T-helper 1 cell treated with Interleukin-12 subunit alpha and Interleukin-12 subunit beta and Interleukin-4 antibody, amounts not matched to agents 30 μg/mL and 1 μg/mL, for 36 hours (primary cell): ENCODE measurements around the gene PCSK6.
A peak's percentile ranks its signal among the peaks of the same experiment; 100 is the strongest.

Source experiments
- H3K27ac Mint-ChIP-seq: one replicate; pipeline ENCODE4 v1.8.0; 2021; ENCODE audit warnings: mild to moderate bottlenecking, mixed read lengths
- H3K27me3 Mint-ChIP-seq: one replicate; pipeline ENCODE4 v1.8.0; 2021; ENCODE audit warnings: low read depth, mixed read lengths
- H3K36me3 Mint-ChIP-seq: one replicate; pipeline ENCODE4 v1.8.0; 2021; ENCODE audit warnings: low read depth, mixed read lengths
- H3K4me1 Mint-ChIP-seq: one replicate; pipeline ENCODE4 v1.8.0; 2021; ENCODE audit warnings: low read depth, mixed read lengths
- H3K4me3 Mint-ChIP-seq: one replicate; pipeline ENCODE4 v1.8.0; 2021; ENCODE audit warnings: mild to moderate bottlenecking, moderate library complexity, mixed read lengths
- H3K9me3 Mint-ChIP-seq: one replicate; pipeline ENCODE4 v1.8.0; 2021; ENCODE audit warnings: mixed read lengths

Gene PCSK6

DNA sequence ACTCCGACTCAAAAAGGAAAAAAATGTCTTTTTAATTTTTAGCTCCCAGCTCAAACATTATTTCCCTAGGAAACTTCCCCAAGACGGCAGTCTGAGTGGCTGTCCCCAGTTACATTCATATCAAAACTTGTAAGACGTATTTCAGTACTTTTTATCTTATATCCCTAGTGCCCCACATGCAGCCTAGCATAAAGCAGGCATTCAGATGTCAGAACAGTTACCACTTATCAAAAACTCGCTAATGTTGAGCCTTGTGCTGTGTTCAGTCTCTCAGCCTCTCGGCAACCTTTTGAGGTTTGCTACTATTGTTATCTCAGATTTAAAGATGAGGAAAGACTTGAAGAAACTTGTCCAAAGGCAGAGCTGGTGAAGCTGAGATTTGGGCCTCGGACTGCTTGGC is 205.6 kb downstream of the PCSK6 start:
- H3K27me3 Mint-ChIP-seq, result no peaks in the 10 kb centered on the region
- peaks cover 14% of the 10 kb centered on the region for H3K4me1 Mint-ChIP-seq
- no peaks in the 10 kb centered on the region for H3K9me3 Mint-ChIP-seq
- no peak overlapping the region for H3K27ac Mint-ChIP-seq
- H3K4me3 Mint-ChIP-seq, result no peak overlapping the region
- peaks cover 65% of the 10 kb centered on the region for H3K36me3 Mint-ChIP-seq

DNA sequence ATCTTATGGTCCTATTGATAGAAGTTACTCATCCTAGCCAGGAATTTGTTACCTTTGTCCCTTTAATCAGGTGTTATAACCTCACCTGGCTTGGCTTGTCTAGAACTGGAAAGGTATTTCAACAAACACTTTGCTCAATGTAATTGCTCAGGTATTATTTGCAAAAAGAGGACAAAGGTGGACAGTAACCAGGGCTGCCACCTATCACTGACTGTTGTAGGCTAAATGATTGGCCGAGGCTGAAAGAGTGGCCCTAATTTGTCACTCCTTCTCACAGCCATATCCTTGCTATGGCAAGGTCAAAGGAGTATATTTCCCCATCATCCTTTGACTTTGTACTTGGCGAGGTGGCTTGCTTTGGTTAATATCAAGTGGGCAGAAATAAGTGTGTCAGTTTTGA is 209.5 kb downstream of the PCSK6 start:
- Mint-ChIP-seq H3K36me3 (peaks cover 38% of the 10 kb centered on the region), H3K4me3 (no peak overlapping the region), H3K27ac (no peak overlapping the region), H3K4me1 (peaks cover 18% of the 10 kb centered on the region), H3K27me3 (no peaks in the 10 kb centered on the region), H3K9me3 (no peaks in the 10 kb centered on the region)

DNA sequence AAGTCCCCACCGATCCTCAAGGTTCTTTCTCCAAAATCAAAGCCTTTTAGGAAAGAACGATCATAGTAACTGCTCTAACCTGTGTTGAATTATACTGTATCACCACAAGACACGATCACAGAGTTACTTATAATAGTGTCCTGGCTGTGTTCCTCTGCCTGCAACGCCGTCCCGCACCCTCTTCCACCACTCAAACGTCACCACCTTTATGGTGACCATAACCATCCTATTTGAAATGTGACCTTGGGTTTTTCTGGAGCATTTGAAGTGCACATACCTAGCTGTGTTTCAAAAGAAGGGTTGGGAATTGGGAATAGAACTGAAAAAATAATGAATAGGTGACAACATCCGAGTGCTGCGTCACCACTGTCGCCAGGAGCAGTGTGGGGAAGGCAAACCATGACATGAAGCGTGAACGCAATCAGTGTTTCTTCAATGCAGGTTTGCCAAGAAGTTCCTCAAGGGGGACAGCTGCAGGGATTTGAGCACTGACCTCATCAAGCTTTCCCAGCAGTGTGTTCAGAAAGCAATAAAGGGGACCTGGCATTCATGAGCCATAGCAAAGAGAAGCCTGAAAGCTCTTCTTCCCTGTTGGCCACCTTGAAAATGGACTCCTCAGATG is 211.5 kb downstream of the PCSK6 start:
- H3K9me3 Mint-ChIP-seq, result no peaks in the 10 kb centered on the region
- peak overlapping the region; percentile 82 for H3K4me3 Mint-ChIP-seq
- no peaks in the 10 kb centered on the region for H3K27me3 Mint-ChIP-seq
- peaks cover 49% of the 10 kb centered on the region for H3K36me3 Mint-ChIP-seq
- peak overlapping the region; percentile 80 for H3K27ac Mint-ChIP-seq
- H3K4me1 Mint-ChIP-seq, result peaks cover 32% of the 10 kb centered on the region

DNA sequence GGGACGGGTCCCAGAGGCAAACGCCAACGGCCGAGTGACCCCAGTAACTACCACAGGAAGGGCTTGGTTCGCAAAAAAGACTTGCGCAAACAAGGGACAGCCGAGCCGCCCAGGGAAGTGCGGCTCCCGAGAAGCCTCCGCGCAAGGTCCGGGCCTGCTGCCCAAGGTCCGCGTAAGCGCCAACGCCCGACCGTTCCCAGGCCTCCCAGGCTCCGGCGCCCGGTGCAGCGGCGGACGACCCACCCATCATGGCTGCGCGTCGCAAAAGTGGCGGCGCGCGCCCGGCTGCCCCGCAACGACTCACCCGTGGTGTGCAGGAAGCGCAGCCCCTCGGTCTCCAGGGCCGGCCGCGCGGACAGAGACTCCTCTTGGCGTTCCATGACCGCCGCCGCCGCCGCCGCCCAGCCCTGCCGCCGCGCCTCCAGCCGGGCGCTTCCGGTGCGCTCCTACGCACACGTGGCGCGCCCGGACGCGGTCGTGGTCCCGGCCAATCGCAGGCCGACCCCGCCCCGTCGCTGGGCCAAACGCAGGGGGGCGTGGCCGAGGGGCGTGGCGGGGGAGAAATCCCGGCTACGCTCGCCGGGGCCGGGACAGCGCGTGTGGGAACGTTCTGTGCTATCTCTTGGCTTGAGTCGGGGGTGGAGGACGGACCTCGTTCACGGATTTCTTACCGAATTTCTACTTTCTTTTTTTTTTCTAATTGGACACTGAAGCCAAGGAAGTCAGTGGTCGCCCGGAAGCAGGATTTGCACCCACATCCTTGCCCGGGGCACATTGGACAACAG is 212.3 kb downstream of the PCSK6 start, which contains the start of gene SELENOS:
Gene SELENOS (minus strand): TSS at position 448 of the 785 bp plus-strand sequence. CDS start 68 bp downstream, at position 380.
- H3K36me3 Mint-ChIP-seq, result peaks cover 48% of the 10 kb centered on the region
- no peaks in the 10 kb centered on the region for H3K27me3 Mint-ChIP-seq
- peaks cover 32% of the 10 kb centered on the region for H3K4me1 Mint-ChIP-seq
- peak within 1 kb of the TSS; percentile 99 for H3K4me3 Mint-ChIP-seq
- no peaks in the 10 kb centered on the region for H3K9me3 Mint-ChIP-seq
- peak within 1 kb of the TSS; percentile 94 for H3K27ac Mint-ChIP-seq

DNA sequence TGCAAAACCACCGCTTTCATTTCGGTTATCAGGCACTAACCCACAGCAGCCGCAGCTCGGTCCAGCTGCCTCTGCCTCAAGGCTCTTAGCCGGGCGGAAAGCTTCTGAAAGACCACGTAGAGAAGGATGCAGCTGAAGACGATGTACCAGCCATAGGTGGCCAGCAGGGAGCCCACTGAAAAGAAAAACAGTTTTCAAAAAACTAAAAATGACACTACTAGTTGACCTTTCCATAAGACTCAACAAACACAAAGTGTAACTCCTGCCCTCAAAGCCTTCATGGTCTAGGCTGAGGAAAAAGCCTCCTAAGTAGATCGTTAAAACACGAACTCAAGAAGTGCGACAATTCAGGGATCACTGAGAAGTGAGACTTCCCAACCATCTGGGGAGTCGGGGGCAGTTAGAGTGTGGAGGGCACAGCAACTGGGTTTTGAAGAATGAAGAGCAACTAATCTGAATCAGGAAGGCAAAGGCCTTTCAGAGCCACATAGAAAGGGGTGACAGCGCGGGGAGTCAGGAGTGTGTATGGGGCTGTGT is 212.9 kb downstream of the PCSK6 start:
- Mint-ChIP-seq H3K4me1 (peaks cover 32% of the 10 kb centered on the region), H3K36me3 (peaks cover 44% of the 10 kb centered on the region), H3K27ac (peak overlapping the region; percentile 94), H3K9me3 (no peaks in the 10 kb centered on the region), H3K27me3 (no peaks in the 10 kb centered on the region), H3K4me3 (peak overlapping the region; percentile 99)

DNA sequence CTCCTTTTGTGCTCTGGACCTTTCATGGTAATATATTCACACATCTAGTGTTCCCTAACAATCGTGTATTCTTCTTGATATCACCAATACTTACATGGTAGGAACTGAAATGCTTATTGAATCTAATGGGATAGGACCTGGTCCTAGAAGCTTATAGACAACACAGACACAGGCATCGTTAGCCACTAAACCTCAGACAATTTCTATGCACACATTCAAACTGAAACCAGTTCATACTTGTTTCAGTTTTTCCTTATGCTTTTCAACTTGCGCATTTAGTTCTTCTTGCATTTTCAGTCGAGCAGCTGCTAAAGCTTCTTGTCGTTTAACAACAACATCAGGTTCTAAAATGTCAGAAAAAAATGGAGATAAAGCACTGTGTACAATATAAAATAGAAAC is 214.5 kb downstream of the PCSK6 start:
- Mint-ChIP-seq H3K27ac (peak overlapping the region; percentile 57), H3K9me3 (no peaks in the 10 kb centered on the region), H3K4me3 (peak overlapping the region; percentile 99), H3K27me3 (no peaks in the 10 kb centered on the region), H3K36me3 (peaks cover 43% of the 10 kb centered on the region), H3K4me1 (peaks cover 32% of the 10 kb centered on the region)

DNA sequence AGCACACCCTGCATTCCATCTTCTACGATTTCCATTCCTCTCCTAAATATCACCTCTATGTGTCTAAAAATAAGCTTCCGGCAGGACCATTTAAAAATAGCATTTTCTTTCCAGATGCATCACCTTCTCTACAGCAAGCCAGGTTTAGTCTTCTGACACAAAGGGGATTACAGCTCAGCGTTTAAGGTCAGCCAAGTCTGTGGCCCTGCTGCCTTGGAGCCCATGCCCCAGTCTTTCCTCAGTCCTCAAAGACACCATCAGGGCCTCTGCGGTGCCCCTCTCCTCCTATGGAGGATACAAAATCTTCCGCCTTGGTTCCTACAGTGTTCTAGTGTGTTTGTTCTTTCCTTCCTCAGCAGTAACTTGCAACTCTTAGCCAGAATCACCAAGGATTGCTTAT is 216.0 kb downstream of the PCSK6 start:
- Mint-ChIP-seq H3K27me3 (no peaks in the 10 kb centered on the region), H3K4me3 (no peak overlapping the region), H3K36me3 (peaks cover 50% of the 10 kb centered on the region), H3K27ac (no peak overlapping the region), H3K4me1 (peaks cover 31% of the 10 kb centered on the region), H3K9me3 (no peaks in the 10 kb centered on the region)

DNA sequence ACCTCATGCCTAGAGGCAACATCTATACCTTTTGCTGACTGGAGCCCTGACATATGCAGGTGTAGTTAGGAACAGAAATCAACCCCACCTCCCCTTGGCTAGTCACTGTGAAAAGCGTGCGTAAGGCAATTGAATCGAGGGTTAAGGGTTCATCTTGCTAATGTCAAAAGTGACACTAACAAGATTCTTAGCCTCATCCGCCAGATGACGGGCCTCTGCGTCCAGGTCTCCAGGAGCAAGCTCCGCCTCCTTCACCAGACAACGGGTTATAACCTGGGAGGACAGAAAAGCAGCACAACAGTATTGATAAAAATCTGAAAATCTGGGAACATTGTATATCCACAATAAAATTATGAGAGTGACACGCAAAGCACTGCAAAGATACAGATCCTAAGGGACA is 216.9 kb downstream of the PCSK6 start:
- peaks cover 26% of the 10 kb centered on the region for H3K4me1 Mint-ChIP-seq
- no peak overlapping the region for H3K27ac Mint-ChIP-seq
- H3K4me3 Mint-ChIP-seq, result no peak overlapping the region
- H3K9me3 Mint-ChIP-seq, result no peaks in the 10 kb centered on the region
- H3K27me3 Mint-ChIP-seq, result no peaks in the 10 kb centered on the region
- peaks cover 50% of the 10 kb centered on the region for H3K36me3 Mint-ChIP-seq

DNA sequence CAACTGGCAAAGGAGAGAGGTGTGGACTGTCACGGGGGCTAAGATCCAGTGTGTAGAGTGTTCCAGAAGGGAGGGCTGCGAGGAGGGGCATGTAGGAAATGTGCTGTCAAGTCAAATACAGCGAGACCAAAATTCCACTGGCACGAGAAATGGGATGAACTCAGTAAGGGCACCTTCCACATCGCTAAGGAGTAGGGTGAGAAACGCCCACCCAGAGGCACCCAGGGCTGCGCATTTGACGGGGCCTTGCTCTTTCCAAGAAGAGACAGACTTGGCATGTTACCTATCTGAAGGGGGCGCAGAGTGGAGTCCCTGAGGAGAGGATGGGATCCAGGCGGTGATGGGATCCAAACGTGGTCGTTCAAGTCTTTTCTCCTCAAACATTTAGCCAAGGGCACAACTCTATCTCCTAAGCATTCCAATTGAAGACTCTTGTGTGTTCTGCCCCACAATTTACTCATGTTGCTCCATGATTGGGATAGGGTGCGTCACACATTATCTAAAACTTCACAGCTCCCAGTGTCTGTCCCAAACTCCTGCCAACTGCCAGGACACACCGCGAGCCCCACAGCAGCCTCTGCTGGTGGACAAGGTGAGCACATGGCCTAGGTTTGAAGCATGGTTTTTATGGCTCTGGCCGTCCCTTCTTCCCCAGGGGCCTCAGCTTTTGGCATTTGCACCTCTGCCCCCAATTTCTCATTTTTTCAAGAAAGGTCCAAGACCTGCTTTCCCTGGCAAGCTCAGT is 219.9 kb downstream of the PCSK6 start:
- Mint-ChIP-seq H3K36me3 (peaks cover 41% of the 10 kb centered on the region), H3K27ac (no peak overlapping the region)

DNA sequence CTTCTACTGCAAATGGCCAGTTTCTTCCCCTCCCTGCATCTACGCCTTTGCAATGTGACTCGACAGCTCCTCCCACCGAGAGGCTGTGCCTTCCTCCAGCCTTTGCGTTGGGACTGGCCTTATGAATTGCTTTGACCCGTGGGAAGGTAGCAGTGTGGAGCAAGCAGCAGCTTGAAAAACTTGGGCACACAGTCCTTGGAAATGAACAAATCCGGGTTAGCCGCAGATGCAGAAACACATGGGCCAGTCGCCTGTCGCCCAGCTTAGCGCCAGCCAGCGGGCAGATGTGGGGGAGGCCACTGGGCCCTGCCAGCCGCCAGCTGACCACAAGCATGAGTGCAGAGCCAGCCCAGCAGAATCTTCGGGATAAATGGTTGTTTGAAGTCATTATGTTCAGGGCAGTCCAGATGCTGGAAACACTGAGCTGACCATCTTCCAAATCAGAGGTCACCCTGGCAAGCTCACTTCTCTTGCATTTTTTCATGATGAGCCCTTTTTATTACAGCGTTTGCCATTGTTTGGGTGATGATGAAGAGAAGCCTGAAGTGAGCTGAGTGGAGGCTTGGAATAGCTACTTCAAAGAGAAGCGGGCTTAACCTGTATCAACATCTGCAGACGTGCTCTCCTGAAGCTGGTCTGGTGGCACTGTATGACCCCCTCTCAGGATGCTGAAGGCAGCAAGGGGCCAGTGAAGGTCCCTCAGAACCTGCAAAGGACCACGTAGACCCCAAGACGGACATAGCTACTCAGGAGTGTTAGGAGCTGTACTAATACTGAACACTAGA is 222.0 kb downstream of the PCSK6 start:
- Mint-ChIP-seq H3K9me3 (no peaks in the 10 kb centered on the region), H3K27ac (no peak overlapping the region)

More for the DNA sequence above, 219.9 kb downstream of the PCSK6 start:
- no peaks in the 10 kb centered on the region for H3K27me3 Mint-ChIP-seq
- peaks cover 11% of the 10 kb centered on the region for H3K4me1 Mint-ChIP-seq
- H3K9me3 Mint-ChIP-seq, result no peaks in the 10 kb centered on the region
- H3K4me3 Mint-ChIP-seq, result no peak overlapping the region

DNA sequence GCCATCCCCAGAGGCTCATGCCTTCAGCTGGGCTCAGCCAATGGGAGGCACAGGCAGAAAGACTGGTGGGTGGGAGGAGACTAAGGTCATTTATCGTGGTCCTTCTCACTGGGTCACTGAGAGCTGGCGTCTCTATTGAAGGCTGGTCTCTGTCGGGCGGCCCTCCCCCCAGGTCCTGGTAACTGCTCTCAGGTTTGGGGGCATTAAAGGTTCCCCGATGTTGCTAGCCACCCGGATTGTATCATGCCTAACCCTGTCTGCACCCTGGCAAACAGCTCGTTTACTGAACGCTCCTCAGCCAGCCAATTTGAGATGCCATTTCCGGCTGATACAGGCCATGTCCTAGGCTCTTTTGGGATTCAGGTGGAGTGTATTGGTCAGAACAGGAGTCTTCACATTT is 222.7 kb downstream of the PCSK6 start:
- Mint-ChIP-seq H3K27ac (no peak overlapping the region), H3K27me3 (no peaks in the 10 kb centered on the region), H3K4me3 (no peak overlapping the region), H3K9me3 (no peaks in the 10 kb centered on the region), H3K4me1 (peaks cover 6% of the 10 kb centered on the region), H3K36me3 (peaks cover 18% of the 10 kb centered on the region)

More for the DNA sequence above, 222.0 kb downstream of the PCSK6 start:
- Mint-ChIP-seq H3K4me1 (peaks cover 6% of the 10 kb centered on the region), H3K4me3 (no peak overlapping the region), H3K27me3 (no peaks in the 10 kb centered on the region), H3K36me3 (peaks cover 20% of the 10 kb centered on the region)

DNA sequence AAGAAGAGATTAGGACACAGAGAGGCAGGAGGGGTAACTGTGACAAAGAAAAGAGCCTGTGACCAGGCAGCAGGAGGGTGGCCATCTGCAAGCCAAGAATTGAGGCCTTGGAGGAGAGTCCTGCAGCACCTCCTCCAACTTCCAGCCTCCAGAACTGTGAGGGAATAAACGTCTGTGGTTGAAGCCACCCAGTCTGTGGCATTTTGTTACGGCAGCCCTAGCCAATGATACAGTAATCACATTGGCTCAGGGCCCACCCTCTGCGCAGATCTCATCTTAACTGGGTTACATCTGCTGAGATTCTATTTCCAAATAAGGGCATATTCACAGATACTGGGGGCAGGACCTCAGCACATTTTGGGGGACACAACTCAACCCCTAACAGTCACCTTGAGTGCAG is 223.5 kb downstream of the PCSK6 start:
- peaks cover 6% of the 10 kb centered on the region for H3K4me1 Mint-ChIP-seq

DNA sequence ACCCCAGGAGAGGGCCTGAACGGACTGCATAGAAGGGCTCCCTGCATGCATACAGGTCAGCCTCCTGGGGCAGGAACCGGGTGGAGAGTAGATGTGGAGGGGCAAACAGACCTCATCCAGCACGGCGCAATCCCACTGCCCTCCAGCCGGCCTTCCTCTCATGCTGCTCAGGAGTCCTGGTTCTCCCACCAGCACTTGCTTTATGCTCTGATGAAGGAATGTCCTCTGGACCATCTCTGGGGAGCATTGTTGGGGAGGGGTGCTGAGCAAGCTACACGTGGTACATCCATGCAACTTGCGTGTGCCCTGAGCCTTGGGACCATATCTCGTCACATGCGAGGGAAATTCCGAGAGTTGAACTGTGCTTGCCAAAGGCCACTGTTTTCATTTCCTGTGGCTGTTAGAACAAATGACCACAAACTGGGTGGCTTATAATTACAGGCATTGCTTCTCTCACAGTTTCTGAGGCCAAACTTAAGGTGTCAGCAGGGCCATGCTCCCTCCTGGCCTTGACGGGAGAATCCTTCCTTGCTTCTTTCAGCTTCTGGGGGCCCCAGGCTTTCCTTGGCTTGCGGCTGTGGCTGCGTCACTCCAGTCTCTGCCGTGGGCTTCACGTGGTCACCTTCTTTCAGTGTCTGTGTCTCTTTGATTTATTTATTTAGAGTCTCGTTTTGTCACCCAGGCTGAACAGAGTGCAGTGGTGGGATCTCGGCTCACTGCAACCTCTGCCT is 224.4 kb downstream of the PCSK6 start:
- H3K27ac Mint-ChIP-seq, result no peak overlapping the region
- H3K9me3 Mint-ChIP-seq, result no peaks in the 10 kb centered on the region
- peaks cover 6% of the 10 kb centered on the region for H3K4me1 Mint-ChIP-seq
- H3K27me3 Mint-ChIP-seq, result peaks cover 2% of the 10 kb centered on the region
- no peak overlapping the region for H3K4me3 Mint-ChIP-seq
- H3K36me3 Mint-ChIP-seq, result peaks cover 9% of the 10 kb centered on the region

More for the DNA sequence above, 223.5 kb downstream of the PCSK6 start:
- Mint-ChIP-seq H3K36me3 (peaks cover 12% of the 10 kb centered on the region), H3K9me3 (no peaks in the 10 kb centered on the region), H3K27me3 (no peaks in the 10 kb centered on the region), H3K27ac (no peak overlapping the region), H3K4me3 (no peak overlapping the region)
